ENCODE data around the gene DOCK1. TPM values are rescaled to one million over a fixed set of nuclear protein-coding genes. Genes with fewer than 3 reads are reported as not detected.

The DOCK1 gene
- total RNA-seq, 1 experiment from 2014 or later = 82.2 TPM

DNA sequence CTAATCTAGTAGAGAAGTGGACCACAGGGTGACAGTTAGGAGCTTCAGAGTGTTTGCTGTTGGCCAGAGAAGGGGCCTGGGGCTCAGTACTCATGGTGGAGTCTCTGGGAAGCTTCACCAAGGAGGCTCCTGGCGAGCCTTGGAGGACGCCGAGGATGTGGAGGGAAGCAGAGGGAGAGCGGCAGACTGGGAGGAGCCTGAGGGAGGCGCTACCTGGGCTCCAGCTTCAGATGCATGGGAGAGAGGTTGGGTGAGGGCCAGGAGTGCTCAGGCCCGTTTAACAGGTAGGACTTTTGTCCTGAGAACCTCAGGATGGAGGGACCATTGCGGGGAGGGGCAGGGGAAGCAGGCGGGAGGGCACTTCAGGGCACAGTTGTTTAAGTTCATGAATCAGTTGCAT, 24.2 kb downstream of the DOCK1 start:
- no peaks in the 10 kb centered on the region for H3K9me3 Mint-ChIP-seq (ENCODE audit: unreplicated experiment)
- no peak for DNase-seq
- Histone ChIP-seq H3K36me3 (ENCODE audit: control insufficient read depth, insufficient read depth, low read length) (peaks cover 3% of the 10 kb centered on the region), H3K4me3 (ENCODE audit: low read depth, low read length) (no peak overlapping the region), H3K9me3 (no peaks in the 10 kb centered on the region), H3K27me3 (replicated peaks; ENCODE audit: control insufficient read depth, insufficient read depth, low read length) (no peaks in the 10 kb centered on the region), H3K4me1 (peaks cover 15% of the 10 kb centered on the region; the same call in 1 of the 2 replicates)
- CTCF ChIA-PET = no interaction called here
- peaks cover 5% of the 10 kb centered on the region for H3K4me1 Mint-ChIP-seq (ENCODE audit: low read depth, unreplicated experiment)
- POLR2A ChIA-PET = no interaction called here
- H3K27me3 Mint-ChIP-seq (ENCODE audit: insufficient read depth, unreplicated experiment) = no peaks in the 10 kb centered on the region
- peaks cover 54% of the 10 kb centered on the region for H3K36me3 Mint-ChIP-seq (ENCODE audit: insufficient read depth, unreplicated experiment)
- no TSS peak for BruUV-seq (replicated peaks)
- intact Hi-C loops (cut with micrococcal nuclease; ENCODE audit: unreplicated experiment) = no loop called here
- no peak overlapping the region for H3K4me3 Mint-ChIP-seq (ENCODE audit: unreplicated experiment)
- TF ChIP-seq, protein P1, sequence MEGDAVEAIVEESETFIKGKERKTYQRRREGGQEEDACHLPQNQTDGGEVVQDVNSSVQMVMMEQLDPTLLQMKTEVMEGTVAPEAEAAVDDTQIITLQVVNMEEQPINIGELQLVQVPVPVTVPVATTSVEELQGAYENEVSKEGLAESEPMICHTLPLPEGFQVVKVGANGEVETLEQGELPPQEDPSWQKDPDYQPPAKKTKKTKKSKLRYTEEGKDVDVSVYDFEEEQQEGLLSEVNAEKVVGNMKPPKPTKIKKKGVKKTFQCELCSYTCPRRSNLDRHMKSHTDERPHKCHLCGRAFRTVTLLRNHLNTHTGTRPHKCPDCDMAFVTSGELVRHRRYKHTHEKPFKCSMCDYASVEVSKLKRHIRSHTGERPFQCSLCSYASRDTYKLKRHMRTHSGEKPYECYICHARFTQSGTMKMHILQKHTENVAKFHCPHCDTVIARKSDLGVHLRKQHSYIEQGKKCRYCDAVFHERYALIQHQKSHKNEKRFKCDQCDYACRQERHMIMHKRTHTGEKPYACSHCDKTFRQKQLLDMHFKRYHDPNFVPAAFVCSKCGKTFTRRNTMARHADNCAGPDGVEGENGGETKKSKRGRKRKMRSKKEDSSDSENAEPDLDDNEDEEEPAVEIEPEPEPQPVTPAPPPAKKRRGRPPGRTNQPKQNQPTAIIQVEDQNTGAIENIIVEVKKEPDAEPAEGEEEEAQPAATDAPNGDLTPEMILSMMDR (IDR thresholded peaks at IDR 0.05; ENCODE audit: insufficient read depth in 1 of 2, low read depth in 1 of 2, low read length in 1 of 2, severe bottlenecking in 1 of 2, unreplicated experiment in 1 of 2) = no peak
- H3K27ac Mint-ChIP-seq (ENCODE audit: unreplicated experiment) = no peak overlapping the region

DNA sequence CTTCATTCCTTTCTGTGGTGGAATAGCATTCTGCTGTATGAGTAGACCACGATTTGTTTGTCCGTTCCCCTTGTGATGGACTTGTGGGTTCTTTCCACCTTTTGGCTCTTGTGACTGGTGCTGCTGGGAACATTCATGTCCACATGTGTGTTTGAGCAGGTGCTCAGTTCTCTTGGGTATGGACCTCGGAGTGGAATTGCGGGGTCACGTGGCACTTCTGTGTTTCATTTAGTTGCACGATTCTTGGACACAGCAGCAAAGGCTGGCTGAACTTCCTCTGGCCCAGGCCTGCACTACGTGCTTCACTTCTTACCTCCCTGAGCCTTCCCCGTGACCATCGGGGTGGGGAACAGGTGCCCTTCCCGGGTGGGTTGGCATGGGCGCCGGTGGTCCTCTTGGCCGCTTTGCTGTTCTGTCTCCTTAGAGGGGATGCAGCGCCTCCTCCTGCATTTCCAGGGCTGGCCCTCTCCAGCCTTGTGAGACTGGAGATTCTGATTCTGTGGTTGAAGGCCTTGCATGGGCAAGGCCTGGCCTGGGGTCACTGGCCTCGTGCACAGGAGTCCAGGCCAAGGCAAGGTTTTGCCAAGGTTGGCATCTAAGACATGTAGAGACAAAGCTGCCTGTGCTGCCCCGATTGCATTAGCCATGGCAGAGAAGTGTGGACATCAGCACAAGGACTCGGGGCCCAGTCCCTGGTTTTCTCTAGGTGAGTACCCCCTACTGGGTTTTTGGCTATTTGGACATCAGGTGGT, 25.1 kb downstream of the DOCK1 start:
- Histone ChIP-seq H3K4me3 (ENCODE audit: low read depth, low read length) (no peak overlapping the region), H3K27me3 (replicated peaks; ENCODE audit: control insufficient read depth, insufficient read depth, low read length) (no peaks in the 10 kb centered on the region), H3K4me1 (peaks cover 15% of the 10 kb centered on the region; the same call in 1 of the 2 replicates), H3K9me3 (no peaks in the 10 kb centered on the region), H3K36me3 (ENCODE audit: control insufficient read depth, insufficient read depth, low read length) (peaks cover 3% of the 10 kb centered on the region)
- TF ChIP-seq, protein P1 (IDR thresholded peaks at IDR 0.05; ENCODE audit: insufficient read depth in 1 of 2, low read depth in 1 of 2, low read length in 1 of 2, severe bottlenecking in 1 of 2, unreplicated experiment in 1 of 2) = no peak
- no TSS peak for BruUV-seq (replicated peaks)
- Mint-ChIP-seq H3K27ac (ENCODE audit: unreplicated experiment) (no peak overlapping the region), H3K4me1 (ENCODE audit: low read depth, unreplicated experiment) (peaks cover 5% of the 10 kb centered on the region), H3K27me3 (ENCODE audit: insufficient read depth, unreplicated experiment) (no peaks in the 10 kb centered on the region), H3K9me3 (ENCODE audit: unreplicated experiment) (no peaks in the 10 kb centered on the region), H3K36me3 (ENCODE audit: insufficient read depth, unreplicated experiment) (peaks cover 51% of the 10 kb centered on the region), H3K4me3 (ENCODE audit: unreplicated experiment) (no peak overlapping the region)
- intact Hi-C loops (cut with micrococcal nuclease; ENCODE audit: unreplicated experiment) = no loop called here
- DNase-seq = no peak
- ChIA-PET POLR2A (no interaction called here), CTCF (no interaction called here)

DNA sequence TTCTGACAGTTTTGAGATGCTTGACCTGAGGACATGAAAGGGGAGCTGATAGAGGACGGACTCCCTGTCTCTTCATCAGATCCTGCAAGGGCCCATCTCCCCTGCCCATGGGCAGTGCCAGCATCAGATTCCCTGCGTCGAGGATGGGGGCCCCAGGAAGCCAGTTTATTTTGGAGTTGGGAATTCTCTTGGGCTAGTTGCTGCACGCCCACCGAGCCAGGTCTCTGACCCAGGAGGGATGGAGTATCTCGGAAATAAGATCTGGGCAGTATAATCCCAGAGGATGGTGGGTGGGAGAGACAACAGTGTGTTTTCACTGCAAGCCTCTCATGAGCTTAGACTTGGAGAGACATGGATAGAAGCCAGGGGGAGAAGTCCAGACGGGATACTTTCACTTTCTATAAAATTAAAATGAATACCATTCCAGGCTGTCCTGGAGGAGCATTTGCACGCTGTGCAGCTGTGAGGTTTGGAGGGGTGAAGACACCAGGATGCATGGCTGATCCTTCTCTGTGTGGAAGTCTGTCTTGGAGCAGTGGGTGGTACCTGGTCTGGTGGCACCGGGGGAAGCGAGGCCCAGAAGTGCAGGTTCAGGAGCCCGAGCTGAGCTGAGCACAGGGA, 25.8 kb downstream of the DOCK1 start:
- Histone ChIP-seq H3K4me3 (ENCODE audit: low read depth, low read length) (no peak overlapping the region), H3K4me1 (peaks cover 15% of the 10 kb centered on the region; the same call in 1 of the 2 replicates), H3K27me3 (replicated peaks; ENCODE audit: control insufficient read depth, insufficient read depth, low read length) (no peaks in the 10 kb centered on the region), H3K9me3 (no peaks in the 10 kb centered on the region), H3K36me3 (ENCODE audit: control insufficient read depth, insufficient read depth, low read length) (peaks cover 1% of the 10 kb centered on the region)
- intact Hi-C loops (cut with micrococcal nuclease; ENCODE audit: unreplicated experiment) = no loop called here
- peaks cover 5% of the 10 kb centered on the region for H3K4me1 Mint-ChIP-seq (ENCODE audit: low read depth, unreplicated experiment)
- CTCF ChIA-PET = no interaction called here
- DNase-seq = no peak
- peak overlapping the region; percentile 61 for H3K27ac Mint-ChIP-seq (ENCODE audit: unreplicated experiment)
- BruUV-seq (replicated peaks) = no TSS peak
- POLR2A ChIA-PET = no interaction called here
- H3K9me3 Mint-ChIP-seq (ENCODE audit: unreplicated experiment) = no peaks in the 10 kb centered on the region
- H3K36me3 Mint-ChIP-seq (ENCODE audit: insufficient read depth, unreplicated experiment) = peaks cover 50% of the 10 kb centered on the region
- TF ChIP-seq, protein P1 (IDR thresholded peaks at IDR 0.05; ENCODE audit: insufficient read depth in 1 of 2, low read depth in 1 of 2, low read length in 1 of 2, severe bottlenecking in 1 of 2, unreplicated experiment in 1 of 2) = no peak
- H3K4me3 Mint-ChIP-seq (ENCODE audit: unreplicated experiment) = no peak overlapping the region
- no peaks in the 10 kb centered on the region for H3K27me3 Mint-ChIP-seq (ENCODE audit: insufficient read depth, unreplicated experiment)
